HG03354 (cell line): Measurements from ENCODE around the gene CDK11B.
"Not testable (repeated sequence)": the region's sequence is repeated elsewhere in the genome, so short reads cannot be mapped to it uniquely, and the experiment has no call there.

Source experiments
- ATAC-seq: cut with Tn5 transposase; IDR thresholded peaks from one replicate; pipeline ENCODE4 v1.9.1; 2021; ENCODE audit warnings: mild to moderate bottlenecking; ENCODE audit not compliant: unreplicated experiment, poor library complexity, severe bottlenecking

Gene CDK11B

DNA sequence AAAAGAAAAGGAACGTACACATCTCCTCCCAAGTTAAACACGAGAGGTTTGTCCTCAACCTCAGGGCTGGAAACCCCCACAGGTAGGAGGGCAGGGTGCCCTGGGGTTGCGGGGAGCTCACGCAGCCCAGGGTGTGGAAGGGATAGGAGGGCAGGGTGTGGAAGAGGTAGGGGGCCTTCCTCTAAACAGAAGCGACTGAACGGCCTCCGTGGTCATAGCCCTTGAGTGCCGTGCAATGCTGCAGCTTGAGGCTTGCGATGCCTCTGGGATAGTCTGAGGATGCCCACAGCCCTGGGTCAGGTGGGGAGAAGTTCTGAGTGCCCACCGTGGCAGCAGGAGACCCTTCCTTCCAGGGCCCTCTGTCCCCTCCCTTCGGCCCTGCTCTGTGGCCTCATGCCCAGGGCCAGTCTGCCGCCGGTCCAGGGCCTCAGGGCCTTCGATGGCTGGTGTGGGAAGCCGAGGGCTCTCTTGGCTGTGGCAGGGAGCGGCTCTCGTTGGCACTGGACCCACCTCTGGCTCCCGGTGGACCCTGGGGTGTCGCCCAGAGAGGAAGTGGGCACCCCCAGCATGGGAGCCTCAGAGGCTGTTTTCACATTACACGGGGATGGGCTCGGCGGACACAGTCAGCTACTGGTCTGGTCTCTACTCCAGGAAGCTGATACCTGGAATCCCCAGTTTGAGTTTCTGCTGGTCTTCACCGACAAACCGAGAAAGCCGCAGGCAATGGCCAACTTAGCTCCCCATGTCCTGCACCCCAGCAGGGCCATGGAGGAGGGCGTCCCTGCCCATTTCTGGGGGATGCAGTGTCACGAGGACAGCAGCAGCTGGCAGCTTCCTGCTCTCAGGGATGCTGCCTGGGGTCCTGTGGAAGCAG lies 6.4 kb upstream of the CDK11B start:
- no peak for ATAC-seq

DNA sequence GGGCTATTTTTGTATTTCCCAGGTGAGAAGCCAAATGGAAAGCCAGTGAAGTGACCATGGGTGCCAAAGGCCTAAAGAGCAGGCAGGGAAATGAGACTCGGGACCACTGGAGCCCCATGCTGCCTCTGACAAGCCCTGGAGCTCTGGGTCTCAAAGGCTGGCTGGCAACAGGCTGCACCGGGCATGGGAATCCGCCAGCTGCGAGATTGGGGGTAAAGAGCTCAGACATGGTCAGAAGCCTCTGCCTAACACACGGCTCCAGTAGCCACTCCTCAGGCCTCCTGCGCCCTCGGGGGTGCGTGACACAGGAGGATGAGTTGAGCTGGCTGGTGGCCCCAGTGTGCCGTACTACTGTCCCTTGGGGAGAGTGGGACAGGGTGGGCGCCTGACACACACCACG lies 5.5 kb upstream of the CDK11B start:
- ATAC-seq: not testable (repeated sequence)

DNA sequence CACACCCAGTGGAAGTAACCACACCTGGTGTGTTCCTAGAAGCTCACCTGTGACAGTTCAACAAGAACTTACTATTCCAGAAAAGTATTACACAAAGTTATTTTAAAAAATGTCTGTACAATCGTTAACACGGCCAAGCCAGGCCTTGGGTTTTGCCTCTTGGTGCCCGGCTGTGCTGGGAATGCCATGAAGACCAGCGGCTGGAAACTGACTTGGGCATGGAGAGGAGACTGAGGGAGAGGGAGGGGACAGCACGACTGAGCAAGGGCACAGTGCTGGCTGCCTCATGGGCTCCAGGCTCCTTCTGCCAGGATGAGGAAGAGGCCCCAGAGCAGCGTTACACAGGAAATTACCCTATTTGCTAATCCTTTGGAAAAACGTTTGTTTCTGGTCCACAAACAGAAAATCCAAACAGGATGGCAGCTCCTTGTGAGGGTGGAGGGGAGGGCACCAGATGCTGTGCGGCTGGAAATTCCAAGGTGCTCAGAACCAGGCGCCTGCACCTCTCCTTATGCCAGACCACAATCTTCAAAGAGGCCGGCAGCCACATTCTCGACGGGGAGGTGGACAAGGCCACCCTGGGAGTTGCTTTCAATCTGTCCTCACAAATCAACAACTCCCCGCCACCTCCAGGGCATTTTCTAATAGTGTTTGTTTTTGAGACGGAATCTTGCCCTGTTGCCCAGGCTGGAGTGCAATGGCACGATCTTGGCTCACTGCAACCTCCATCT lies 4.2 kb upstream of the CDK11B start:
- not testable (repeated sequence) for ATAC-seq

DNA sequence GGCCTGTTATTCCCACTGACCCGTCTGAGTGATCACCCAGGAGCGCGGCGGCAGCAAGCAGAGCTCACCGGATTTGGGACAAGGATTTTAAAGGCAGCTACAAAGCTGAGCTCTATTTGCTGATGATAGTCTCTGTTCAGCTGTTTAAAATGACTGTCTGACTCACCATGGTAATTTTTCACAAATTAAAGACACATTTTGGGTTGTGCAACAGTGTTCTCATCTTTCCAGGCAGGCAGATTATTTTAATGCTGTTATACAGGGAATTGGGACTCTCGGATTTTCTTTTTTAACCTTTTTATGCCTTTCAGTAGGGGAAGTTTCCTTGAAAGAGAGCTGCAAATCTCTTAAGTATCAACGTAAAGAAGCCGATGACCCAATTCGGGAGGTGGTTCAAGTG lies 3.6 kb upstream of the CDK11B start:
- ATAC-seq: not testable (repeated sequence)

DNA sequence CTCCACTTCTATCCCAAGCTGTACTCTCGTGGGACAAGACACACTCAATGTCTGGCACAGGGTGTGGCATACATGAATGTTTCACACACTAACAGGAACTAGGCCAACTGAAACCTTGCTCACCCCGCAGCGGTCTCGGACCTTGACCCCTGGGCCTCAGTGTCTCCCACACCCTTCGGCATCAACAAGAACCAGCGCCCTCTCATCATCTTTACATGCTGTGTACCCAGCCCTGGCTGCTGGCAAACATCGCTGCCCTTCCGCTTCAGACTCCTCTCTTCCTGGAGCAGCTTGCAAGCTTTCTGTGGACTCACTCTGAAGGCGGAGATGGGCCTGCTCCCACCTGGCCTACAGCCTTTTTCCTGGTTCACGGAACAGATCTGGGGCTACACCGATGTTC lies 10.5 kb downstream of the CDK11B start:
- not testable (repeated sequence) for ATAC-seq

DNA sequence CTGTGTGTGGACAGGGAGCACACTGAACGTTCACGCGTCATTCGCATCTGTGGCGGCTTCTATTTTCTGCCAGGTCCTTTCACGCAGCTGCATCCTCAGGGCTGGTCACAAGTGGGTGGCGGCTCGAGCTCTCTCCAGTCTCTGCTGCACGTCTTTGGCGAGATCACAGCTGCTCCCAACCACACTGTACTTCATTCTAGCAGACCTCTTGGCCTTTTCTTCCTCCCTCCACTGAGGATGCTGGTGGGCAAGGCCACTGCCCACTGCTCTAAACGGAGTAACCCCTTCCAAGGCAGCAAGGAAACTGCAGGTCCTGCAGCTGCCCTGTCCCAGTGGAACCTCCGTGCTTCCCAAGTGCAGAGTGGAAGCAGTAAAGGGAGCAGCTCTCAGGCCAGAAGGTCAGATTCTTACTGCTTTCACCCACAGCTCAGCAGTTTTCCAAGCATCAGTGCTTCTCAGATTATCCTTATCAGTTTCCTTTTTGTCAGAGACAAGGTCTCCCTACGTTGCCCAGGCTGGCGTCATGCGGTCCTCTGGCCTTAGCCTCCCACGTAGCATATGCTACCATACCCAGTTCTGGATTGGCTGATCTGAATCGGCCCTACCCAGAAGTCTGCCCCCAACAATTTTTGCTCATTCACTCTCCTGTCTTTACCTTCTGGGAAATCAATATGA lies 11.1 kb downstream of the CDK11B start:
- not testable (repeated sequence) for ATAC-seq

DNA sequence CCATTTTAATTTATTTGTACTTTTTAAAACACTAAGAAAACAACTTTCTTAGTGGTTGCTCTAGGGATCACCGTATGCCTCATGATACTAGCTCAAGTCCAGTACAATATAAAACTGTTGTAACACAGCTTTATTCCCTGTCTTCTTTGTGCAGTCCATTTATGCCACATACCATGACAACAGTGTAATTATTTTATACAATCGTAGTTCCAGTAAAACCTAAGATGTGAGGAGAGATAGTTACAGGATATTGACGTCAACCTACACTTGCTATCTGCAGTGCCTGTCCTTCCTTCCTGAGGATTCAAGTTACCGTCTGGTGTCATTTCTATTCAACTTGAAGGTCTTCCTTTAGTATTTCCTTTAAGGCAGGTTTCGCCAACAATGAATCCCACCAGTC lies 12.5 kb downstream of the CDK11B start:
- not testable (repeated sequence) for ATAC-seq

DNA sequence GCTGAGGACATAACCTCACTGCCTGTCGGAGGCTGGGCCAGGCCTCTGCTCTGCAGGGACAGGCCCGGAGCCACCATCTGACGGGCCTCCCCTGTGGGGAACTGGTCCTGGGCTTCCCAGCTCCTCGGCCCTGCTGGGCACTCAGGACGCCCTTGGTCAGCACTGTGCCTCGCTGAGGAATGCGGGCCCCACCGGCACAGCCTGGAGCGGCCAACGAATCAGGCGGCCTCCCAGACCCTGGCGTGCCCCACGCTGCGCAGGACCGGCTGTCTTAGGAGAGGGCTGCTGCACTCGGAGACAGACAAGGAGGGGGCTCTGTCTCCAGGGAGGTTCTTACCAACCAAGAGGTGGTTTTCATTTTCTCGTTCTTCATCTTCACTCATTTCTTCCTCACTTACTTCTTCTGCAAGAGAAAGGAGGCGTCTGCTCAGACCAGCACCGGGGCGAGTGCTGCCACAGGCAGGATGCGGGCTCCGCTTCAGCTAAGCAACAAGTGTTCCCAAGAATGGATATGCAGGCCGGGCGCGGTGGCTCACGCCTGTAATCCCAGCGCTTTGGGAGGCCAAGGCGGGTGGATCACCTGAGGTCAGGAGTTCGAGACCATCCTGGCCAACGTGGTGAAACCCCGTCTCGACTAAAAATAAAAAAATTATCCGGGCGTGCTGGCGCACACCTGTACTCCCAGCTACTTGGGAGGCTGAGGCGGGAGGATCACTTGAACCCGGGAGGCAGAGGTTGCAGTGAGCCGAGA lies 17.9 kb downstream of the CDK11B start:
- not testable (repeated sequence) for ATAC-seq

DNA sequence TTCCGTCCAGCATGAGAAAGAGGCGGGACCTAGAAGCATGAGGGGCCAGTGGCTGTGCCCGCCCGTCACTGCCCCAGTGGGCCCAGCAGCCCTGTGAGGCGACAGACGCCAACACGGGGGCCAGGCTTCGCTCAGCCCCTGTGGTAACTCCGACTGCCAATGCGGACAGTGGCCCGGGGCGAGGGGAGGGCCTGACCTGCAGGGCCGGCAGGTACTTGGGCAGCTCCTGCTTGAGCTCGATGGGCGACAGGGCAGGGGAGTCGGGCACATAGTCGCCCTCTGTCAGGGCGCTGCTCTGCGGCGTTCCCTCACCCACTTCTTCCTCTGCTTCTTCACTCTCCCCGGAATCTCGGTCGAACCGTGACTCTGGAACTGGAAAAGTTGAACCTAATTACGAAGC lies 18.7 kb downstream of the CDK11B start:
- not testable (repeated sequence) for ATAC-seq

DNA sequence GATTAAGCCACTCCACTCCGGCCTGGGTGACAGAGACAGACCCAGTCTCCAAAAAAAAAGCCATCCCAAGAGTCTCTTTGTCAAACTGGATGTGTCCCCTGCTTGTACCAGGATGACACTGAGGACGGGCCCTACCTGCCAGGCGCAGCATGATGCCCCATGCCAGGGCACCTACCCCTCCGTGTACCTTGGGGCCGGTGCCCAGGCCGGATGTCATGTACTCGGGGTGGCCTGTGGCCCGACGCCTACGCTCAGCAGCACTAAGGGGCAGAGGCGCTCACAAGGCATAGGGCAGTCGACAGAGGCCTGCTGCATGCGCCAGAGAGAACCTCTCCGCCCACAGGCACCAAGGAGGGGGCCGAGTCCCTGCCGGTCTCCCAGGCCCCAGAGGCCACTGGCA lies 19.4 kb downstream of the CDK11B start:
- not testable (repeated sequence) for ATAC-seq

DNA sequence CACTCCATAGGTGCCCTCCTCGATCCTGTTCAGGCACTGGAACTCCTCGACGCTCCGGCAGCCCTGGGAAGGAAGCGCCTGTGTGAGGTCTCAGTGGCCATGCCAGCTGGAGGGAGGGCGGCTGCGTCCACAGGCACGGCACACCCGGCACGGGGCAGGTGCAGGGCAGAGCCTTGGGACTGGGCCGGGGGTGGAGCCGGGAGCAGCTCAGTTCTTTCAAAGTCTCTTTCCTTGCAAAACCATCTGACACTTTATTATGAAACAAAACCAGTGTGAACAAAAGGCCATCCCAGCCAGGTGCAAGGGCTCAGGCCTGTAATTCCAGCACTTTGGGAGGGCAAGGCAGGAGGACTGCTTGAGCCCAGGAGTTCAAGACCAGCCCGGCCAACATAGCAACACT lies 20.3 kb downstream of the CDK11B start:
- not testable (repeated sequence) for ATAC-seq

DNA sequence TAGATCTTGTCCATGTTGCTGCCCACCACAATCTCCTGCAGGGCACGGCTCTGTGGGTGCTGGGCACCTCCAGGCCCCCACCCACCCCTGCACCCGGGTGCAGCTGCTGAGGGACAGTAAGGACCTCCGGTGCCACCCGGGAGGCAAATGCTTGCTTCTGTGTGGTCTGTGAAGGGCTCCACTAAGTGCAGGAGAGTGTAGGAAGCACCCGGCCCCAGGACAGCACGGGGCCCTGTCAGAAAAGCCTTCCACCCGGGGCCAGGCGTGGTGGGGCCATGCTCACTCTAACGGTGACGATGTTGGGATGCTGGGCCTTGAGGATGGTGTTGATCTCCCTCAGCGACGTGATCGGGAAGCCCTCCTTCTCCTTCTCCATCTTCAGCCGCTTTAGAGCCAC lies 21.3 kb downstream of the CDK11B start:
- not testable (repeated sequence) for ATAC-seq

DNA sequence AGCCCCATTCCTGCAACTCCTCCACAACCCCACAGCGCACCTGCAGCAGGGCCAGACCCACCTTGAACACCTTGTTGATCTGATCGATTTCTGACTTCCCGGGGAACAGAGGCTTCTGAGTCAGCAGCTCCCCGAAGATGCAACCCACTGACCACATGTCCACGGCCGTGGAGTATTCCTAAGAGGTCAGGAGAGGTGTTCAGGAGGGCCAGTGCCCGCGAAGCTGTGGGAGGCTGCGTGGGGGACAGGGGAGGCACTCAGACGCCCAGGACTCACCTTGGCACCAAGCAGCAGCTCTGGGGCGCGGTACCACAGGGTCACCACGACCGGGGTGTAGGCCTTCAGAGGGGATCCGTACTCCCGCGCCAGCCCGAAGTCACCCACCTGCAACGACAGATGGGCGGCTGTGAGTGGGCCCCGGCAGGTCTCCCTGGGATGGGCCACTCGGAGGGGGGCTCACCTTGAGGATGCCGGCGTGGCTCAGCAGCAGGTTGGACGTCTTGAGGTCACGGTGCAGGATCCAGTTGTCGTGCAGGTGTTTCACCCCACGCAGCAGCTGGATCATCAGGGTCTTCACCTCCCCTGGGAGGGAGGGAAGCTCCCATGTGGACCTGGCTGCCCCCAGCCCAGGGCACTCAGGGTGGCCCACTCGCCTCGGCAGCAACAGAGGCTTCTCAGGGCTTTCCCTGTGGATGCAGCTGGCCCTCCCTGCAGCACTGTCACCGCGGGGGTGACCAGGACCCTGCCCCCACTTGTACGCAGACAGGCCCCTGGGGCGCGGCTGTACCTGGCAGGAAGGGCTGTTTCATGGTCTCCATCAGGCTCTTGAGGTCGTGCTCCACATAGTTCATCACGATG lies 22.0 kb downstream of the CDK11B start:
- ATAC-seq: not testable (repeated sequence)

DNA sequence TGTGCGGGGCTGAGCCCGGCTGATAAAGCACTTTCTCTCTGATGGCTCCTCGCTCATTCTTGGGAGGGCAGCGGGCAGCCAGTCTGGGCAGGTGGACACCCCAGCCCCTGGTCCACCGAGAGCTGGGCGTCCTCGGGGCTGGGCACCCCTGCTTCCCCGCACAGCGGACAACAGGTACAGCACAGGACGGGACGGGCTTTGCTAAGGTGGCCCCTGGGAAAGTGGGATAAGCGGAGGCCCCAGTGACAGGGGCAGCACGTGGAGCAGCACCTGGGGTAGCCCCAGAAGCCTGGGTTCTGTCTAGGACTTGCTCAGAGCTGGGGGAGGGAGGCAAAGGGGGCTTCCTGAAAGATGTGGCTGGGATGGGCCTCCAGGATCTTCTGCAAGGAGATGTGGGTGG lies 24.2 kb downstream of the CDK11B start:
- not testable (repeated sequence) for ATAC-seq

DNA sequence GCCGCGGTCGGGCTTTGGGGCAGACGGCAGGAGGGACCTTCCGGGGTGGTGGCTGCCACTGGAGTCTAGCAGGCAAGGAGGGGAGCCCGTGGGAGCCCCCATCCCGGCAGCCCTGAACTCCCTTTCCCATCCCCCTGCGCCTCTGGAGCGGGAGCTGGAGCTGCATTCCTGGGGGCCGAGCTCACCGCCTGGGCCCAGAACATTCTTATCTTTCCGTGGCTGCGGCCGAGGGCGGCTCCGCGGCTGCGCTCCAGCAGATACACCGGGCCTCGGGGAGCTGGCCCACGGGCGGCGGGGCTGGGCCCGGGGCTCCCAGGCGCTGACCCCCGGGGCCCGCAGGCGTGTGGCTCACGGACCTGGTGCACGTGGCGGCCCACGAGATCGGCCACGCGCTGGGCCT lies 25.4 kb downstream of the CDK11B start:
- ATAC-seq: not testable (repeated sequence)

DNA sequence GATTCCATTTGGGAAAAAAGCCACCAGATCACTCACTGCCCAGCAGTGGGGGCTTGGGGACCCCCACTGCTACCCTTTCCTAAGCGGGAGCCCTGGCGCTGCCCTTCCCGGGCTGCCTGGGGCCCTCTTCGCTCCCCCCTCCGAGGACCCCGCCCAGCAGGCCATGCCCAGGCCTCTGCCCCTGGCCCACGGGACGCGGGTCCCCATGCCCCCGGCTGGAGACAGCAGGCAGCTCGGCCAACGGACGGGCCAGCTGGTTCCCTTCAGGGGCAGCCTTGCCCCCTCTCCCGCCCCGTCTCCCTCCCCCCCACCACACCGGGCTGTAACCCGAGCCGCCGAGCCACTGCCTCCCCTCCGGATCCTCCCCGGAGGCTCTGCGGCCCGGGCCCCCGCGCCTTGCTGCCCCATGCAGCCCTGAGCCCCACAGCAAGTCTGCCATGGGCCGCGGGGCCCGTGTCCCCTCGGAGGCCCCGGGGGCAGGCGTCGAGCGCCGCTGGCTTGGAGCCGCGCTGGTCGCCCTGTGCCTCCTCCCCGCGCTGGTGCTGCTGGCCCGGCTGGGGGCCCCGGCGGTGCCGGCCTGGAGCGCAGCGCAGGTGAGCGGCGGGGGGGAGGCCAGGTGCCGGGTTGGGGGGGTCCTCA lies 26.9 kb downstream of the CDK11B start, which contains the start of gene MMP23B:
Gene MMP23B (plus strand): TSS at position 392 of the 639 bp plus-strand sequence. CDS start 46 bp downstream, at position 438.
- ATAC-seq: no peak

DNA sequence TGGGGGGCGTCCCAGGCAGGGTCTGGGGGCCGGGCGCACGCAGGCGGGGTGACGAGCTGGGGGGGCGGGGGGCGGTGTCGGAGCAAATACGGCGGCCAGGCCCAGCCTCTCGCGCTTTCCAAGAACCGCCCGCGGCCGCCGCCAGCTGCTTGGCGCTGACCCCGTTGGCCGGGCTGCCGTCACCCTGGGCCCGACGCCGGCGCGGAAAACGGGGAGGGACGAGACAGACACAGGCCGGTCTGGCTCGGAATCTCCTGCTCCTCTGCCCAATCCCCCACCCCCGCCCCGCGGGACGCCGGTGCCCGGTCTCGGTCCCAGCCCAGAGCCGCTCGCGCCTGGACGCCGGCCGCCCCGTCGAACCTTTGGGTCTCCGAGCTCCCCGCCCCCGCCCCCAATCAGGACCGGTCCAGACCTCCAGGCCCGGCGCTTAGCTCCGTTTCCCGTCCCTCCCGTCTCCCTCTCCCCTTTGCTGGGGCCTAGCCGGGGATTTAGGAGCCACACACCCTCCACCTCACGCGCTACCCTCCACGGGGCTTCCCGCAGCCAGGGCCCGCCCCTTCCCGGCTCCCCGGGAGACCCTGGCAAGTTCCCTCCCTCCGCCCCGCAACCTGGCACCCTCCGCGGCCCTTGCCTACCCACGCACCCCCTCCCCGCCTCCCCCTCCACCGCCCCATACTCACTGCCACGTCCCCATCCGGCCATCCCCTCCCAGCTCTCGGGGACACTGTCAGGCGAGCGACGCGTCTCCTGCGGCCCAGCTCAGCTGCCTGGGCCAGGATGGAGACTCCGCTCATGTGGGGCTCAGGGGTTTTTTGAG lies 27.6 kb downstream of the CDK11B start:
- no peak for ATAC-seq
